Measurements from ENCODE around the gene MTX1. TPM values are rescaled to one million over a fixed set of nuclear protein-coding genes. Genes with fewer than 3 reads are reported as not detected.
"Not testable (repeated sequence)": the region's sequence is repeated elsewhere in the genome, so short reads cannot be mapped to it uniquely, and the experiment has no call there.

MTX1 gene
- total RNA-seq, 1 experiment from 2014 or later, result 49.5 TPM

DNA sequence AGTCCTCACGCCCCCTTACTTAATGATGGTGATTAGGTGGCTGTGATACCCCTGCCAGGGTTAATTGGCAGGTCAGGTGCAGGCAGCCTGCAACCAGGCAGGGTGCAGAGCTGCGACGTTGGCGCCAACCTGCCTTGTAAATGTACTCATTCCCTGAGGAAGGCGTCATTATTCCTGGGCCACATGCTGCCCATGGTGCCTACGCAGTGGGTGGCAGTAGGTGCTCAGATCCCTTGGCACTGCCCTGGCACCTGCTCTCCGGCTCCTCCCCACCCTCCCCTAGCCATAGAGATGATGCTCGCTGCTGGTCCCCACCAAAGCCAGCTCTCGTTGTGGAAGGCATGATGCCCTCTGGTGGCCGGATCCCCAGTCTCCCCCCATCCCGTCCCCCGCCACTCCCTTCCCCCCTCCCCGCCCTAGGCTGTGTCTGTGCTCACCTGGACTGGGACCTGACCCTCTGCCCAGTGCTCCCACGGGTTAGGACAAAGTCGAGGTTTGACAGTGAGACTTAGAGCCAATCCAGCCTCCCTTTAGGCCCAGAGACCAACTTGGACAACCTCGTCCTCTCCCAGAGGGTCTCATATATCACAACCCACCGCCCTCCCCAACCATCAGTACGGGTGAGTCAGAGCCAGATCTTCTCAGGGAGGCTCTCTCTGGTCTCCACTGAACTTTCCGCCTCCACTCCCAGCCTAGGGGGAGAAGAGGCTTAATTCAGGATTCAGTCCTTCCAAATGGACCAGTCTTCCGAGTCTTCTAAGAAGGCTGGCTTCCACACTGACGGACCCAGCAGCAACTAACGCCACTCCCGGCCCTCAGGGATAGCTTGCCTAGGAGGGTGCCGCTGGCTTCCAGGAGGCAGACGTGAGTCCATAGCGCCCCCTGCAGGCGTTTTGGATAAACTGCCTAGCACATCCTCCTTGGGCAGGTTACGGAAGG lies 41.1 kb upstream of the MTX1 start:
- no peaks in the 10 kb centered on the region for H3K27me3 ChIP-seq (ENCODE audit: low read length)
- peak overlapping the region; percentile 63 for H3K4me3 ChIP-seq (ENCODE audit: low read length)
- H3K4me1 ChIP-seq (ENCODE audit: low read length), result peaks cover 22% of the 10 kb centered on the region
- peak overlapping the region; percentile 64 for H3K9ac ChIP-seq (ENCODE audit: low read length)
- H3K9me2 ChIP-seq (replicated peaks; ENCODE audit: insufficient read depth, low read length), result no peaks in the 10 kb centered on the region
- H2AFZ ChIP-seq (ENCODE audit: low read length), result peak overlapping the region; percentile 77; the same call in 1 of the 2 replicates
- peaks cover 9% of the 10 kb centered on the region; the same call in 1 of the 2 replicates for H3K36me3 ChIP-seq (ENCODE audit: insufficient read depth, low read length)
- H4K20me1 ChIP-seq (ENCODE audit: insufficient read depth, low read depth, low read length), result no peaks in the 10 kb centered on the region
- no peaks in the 10 kb centered on the region for H3K9me3 ChIP-seq (ENCODE audit: low read length)
- peak; percentile 96 for DNase-seq
- no peak overlapping the region for H3K27ac ChIP-seq (ENCODE audit: low read length)
- peak overlapping the region; percentile 73 for H3K4me2 ChIP-seq (ENCODE audit: low read depth, low read length, poor library complexity, severe bottlenecking)
- H3K79me2 ChIP-seq (ENCODE audit: low read length), result peaks cover 12% of the 10 kb centered on the region

DNA sequence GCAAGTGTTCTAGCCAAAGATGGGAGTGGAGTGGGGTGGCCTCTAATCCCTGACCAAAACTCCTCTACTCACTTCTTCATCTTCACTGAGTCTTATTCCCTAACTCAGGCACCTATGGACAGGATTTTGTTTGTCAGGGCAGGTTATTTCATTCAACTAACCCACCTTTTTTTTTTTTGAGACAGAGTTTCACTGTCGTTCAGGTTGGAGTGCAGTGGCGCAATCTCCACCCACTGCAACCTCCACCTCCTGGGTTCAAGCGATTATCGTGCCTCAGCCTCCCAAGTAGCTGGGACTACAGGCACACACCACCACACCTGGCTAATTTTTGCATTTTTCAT lies 40.4 kb upstream of the MTX1 start:
- DNase-seq; H3K9me3 ChIP-seq (ENCODE audit: low read length); H3K27me3 ChIP-seq (ENCODE audit: low read length); H3K9me2 ChIP-seq (replicated peaks; ENCODE audit: insufficient read depth, low read length); H2AFZ ChIP-seq (ENCODE audit: low read length); H4K20me1 ChIP-seq (ENCODE audit: insufficient read depth, low read depth, low read length); H3K4me3 ChIP-seq (ENCODE audit: low read length); H3K27ac ChIP-seq (ENCODE audit: low read length); H3K9ac ChIP-seq (ENCODE audit: low read length); H3K36me3 ChIP-seq (ENCODE audit: insufficient read depth, low read length): not testable (repeated sequence)
- Histone ChIP-seq H3K4me1 (ENCODE audit: low read length) (peaks cover 22% of the 10 kb centered on the region), H3K4me2 (ENCODE audit: low read depth, low read length, poor library complexity, severe bottlenecking) (peak overlapping the region; percentile 73), H3K79me2 (ENCODE audit: low read length) (peaks cover 18% of the 10 kb centered on the region)

DNA sequence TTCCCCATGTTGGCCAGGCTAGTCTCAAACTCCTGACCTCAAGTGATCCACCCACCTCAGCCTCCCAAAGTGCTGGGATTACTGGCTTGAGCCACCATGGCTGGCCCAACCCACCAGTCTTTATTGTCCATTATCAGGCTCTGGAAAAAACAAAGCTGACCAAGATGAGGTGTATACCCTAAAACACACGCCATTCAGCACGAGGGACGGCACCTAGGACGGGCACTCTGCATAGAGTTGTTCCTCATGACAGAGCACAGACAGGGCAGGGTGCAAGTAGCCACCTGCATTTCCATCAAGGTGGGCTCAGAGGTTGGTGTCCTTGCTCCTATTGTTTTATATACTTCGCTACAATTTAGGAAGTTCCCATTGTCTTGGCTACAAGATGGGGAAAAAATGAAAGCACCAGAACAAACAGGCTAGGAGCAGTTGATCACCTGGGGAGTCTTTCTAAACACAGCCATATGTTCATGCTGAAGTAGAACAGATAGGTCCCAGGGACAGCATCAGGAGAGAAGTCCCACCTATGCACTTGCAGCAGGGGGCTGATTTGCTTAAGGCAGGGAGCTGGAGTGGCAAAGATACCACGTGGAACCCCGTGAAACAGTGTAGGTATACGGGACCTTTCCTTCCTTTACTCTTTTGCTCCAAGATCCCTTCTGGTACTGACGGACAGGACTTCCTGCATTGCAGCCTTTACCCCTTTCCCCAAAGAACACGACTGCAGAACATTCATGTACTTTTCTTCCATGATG lies 39.9 kb upstream of the MTX1 start:
- DNase-seq, result peak; percentile 40

DNA sequence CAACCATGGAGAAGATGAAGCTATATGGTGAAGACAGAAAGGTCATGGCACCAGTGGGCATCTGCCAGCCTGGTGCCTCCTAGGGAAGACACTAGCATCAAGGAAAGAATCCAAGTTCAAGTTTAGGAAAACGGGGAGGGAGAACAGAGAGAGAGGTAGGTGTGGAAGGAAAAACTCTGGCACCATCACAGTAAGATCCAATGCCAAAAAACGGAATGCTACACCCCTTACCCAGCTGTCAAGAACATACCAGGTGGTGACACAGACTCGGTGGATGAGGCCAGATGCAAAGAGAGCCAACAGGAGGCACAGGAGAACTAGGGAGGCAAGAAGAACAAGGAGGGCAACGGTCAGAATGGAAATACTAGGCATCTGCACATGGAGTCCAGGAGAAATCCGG lies 39.0 kb upstream of the MTX1 start:
- Histone ChIP-seq H3K36me3 (ENCODE audit: insufficient read depth, low read length) (peaks cover 9% of the 10 kb centered on the region; the same call in 1 of the 2 replicates), H3K27me3 (ENCODE audit: low read length) (no peaks in the 10 kb centered on the region), H3K4me3 (ENCODE audit: low read length) (no peak overlapping the region), H3K9me2 (replicated peaks; ENCODE audit: insufficient read depth, low read length) (no peaks in the 10 kb centered on the region), H3K9ac (ENCODE audit: low read length) (no peak overlapping the region), H3K79me2 (ENCODE audit: low read length) (peaks cover 24% of the 10 kb centered on the region), H3K4me1 (ENCODE audit: low read length) (peaks cover 33% of the 10 kb centered on the region), H2AFZ (ENCODE audit: low read length) (no peak overlapping the region), H4K20me1 (ENCODE audit: insufficient read depth, low read depth, low read length) (no peaks in the 10 kb centered on the region), H3K27ac (ENCODE audit: low read length) (no peak overlapping the region), H3K9me3 (ENCODE audit: low read length) (no peaks in the 10 kb centered on the region), H3K4me2 (ENCODE audit: low read depth, low read length, poor library complexity, severe bottlenecking) (no peak overlapping the region)
- DNase-seq, result peak; percentile 41

More for the DNA sequence above, 39.9 kb upstream of the MTX1 start:
- Histone ChIP-seq H2AFZ (ENCODE audit: low read length) (no peak overlapping the region), H3K36me3 (ENCODE audit: insufficient read depth, low read length) (peaks cover 9% of the 10 kb centered on the region; the same call in 1 of the 2 replicates), H3K4me3 (ENCODE audit: low read length) (no peak overlapping the region), H3K9me3 (ENCODE audit: low read length) (no peaks in the 10 kb centered on the region), H3K9me2 (replicated peaks; ENCODE audit: insufficient read depth, low read length) (no peaks in the 10 kb centered on the region), H4K20me1 (ENCODE audit: insufficient read depth, low read depth, low read length) (no peaks in the 10 kb centered on the region), H3K27me3 (ENCODE audit: low read length) (no peaks in the 10 kb centered on the region), H3K27ac (ENCODE audit: low read length) (no peak overlapping the region), H3K79me2 (ENCODE audit: low read length) (peaks cover 18% of the 10 kb centered on the region), H3K9ac (ENCODE audit: low read length) (no peak overlapping the region), H3K4me1 (ENCODE audit: low read length) (peaks cover 27% of the 10 kb centered on the region), H3K4me2 (ENCODE audit: low read depth, low read length, poor library complexity, severe bottlenecking) (no peak overlapping the region)

DNA sequence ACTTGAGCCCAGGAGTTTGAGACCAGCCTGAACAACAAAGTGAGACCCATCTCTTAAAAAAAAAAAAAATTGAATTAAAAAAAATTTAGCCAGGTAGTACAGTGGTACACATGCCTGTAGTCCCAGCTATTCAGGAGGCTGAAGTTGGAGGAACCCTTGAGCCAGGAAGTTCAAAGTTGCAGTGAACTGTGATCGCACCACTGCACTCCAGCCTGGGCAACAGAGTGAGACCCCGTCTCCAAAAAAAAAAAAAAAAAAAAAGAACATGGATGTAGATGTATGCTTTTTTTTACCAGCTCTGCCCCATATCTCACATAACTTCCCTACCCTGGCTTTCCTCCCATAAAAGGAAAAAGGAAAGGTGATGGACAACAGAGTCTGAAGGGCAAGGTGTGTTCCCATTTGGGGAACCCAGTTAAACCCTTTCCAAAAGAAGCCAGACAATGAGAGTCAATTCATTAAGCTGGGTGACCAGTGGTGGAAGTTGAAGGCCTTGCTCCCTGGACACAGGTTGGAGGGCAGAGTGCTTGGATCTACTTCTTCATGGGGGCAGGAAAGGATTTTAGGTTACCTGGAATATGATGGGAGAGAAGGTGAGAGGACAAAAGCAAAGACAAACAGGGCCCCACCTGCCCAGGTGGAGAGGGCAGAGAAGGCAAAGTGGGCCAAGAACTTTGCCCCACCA lies 38.3 kb upstream of the MTX1 start:
- Histone ChIP-seq H3K79me2 (ENCODE audit: low read length) (peaks cover 24% of the 10 kb centered on the region), H3K4me1 (ENCODE audit: low read length) (peaks cover 40% of the 10 kb centered on the region), H3K9ac (ENCODE audit: low read length) (no peak overlapping the region), H3K4me3 (ENCODE audit: low read length) (no peak overlapping the region), H3K4me2 (ENCODE audit: low read depth, low read length, poor library complexity, severe bottlenecking) (no peak overlapping the region), H3K36me3 (ENCODE audit: insufficient read depth, low read length) (peaks cover 9% of the 10 kb centered on the region; the same call in 1 of the 2 replicates), H4K20me1 (ENCODE audit: insufficient read depth, low read depth, low read length) (no peaks in the 10 kb centered on the region), H3K27me3 (ENCODE audit: low read length) (no peaks in the 10 kb centered on the region), H2AFZ (ENCODE audit: low read length) (no peak overlapping the region), H3K9me2 (replicated peaks; ENCODE audit: insufficient read depth, low read length) (no peaks in the 10 kb centered on the region), H3K9me3 (ENCODE audit: low read length) (no peaks in the 10 kb centered on the region), H3K27ac (ENCODE audit: low read length) (no peak overlapping the region)
- DNase-seq, result peak; percentile 36

DNA sequence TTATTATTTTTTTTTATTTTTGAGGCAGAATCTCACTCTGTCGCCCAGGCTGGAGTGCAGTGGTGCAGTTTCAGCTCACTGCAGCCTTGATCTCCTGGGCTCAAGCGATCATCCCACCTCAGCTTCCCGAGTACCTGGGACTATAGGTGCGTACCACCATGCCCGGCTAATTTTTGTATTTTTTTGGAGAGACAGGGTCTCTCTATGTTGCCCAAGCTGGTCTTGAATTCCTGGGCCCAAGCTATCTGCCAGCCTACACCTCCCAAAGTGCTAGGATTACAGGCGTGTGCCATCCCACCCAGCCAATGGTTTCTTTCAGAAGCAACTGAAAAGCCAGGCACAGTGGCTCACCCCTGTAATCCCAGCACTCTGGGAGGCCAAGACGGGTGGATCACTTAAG lies 37.7 kb upstream of the MTX1 start:
- DNase-seq, result no peak
- Histone ChIP-seq H3K9me2 (replicated peaks; ENCODE audit: insufficient read depth, low read length) (no peaks in the 10 kb centered on the region), H4K20me1 (ENCODE audit: insufficient read depth, low read depth, low read length) (no peaks in the 10 kb centered on the region), H3K4me2 (ENCODE audit: low read depth, low read length, poor library complexity, severe bottlenecking) (no peak overlapping the region), H3K9ac (ENCODE audit: low read length) (no peak overlapping the region), H3K9me3 (ENCODE audit: low read length) (no peaks in the 10 kb centered on the region), H3K4me3 (ENCODE audit: low read length) (no peak overlapping the region), H3K79me2 (ENCODE audit: low read length) (peaks cover 24% of the 10 kb centered on the region), H2AFZ (ENCODE audit: low read length) (no peak overlapping the region), H3K27ac (ENCODE audit: low read length) (no peak overlapping the region), H3K36me3 (ENCODE audit: insufficient read depth, low read length) (peaks cover 9% of the 10 kb centered on the region; the same call in 1 of the 2 replicates), H3K4me1 (ENCODE audit: low read length) (peaks cover 46% of the 10 kb centered on the region), H3K27me3 (ENCODE audit: low read length) (no peaks in the 10 kb centered on the region)

DNA sequence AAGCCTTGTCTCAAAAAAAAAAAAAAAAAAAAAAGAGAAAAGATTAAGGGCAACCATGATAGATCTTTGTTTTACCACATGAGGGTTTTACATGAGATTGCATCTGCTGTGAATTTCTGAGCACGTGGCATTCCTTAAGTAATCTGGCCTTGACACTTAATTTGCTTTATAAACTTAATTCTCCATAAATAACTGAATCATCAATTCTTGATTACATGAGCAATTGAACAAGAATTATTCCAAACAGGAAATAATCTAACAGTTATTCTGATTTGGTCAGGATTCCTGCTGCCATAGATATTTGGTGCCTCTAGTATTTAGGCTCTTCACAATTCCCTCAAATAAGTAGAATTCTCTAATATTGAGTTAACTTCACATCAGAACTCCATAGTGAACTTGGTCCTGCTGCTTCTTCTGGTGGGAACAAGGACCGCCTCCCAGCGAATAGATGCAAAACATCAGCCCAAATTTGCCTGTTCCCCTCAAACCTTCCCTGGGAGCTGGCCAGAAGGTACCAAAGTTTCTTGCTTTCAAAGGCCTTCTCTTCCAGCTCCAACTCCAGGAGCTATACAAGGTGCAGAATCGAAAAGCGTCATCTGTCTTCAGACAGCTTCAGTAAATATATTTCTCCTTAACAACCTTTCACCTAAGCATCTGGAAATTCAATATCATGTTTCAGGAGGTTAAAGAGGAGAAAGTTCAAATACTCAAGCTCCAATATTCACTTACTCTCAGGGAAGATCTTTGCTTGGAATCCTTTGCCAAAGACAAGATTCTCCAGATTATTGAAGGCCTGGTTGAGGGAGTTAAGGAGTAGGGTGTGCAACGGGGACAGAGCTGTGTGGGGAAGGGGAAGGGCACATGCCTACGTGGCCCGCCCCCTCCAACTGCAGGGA lies 36.4 kb upstream of the MTX1 start:
- Histone ChIP-seq H3K27me3 (ENCODE audit: low read length) (no peaks in the 10 kb centered on the region), H3K4me3 (ENCODE audit: low read length) (peak overlapping the region; percentile 77), H4K20me1 (ENCODE audit: insufficient read depth, low read depth, low read length) (no peaks in the 10 kb centered on the region), H3K9me3 (ENCODE audit: low read length) (no peaks in the 10 kb centered on the region), H3K36me3 (ENCODE audit: insufficient read depth, low read length) (peaks cover 12% of the 10 kb centered on the region; the same call in 1 of the 2 replicates), H2AFZ (ENCODE audit: low read length) (no peak overlapping the region), H3K27ac (ENCODE audit: low read length) (peak overlapping the region; percentile 85), H3K9me2 (replicated peaks; ENCODE audit: insufficient read depth, low read length) (no peaks in the 10 kb centered on the region), H3K4me2 (ENCODE audit: low read depth, low read length, poor library complexity, severe bottlenecking) (peak overlapping the region; percentile 97), H3K9ac (ENCODE audit: low read length) (peak overlapping the region; percentile 95), H3K4me1 (ENCODE audit: low read length) (peaks cover 54% of the 10 kb centered on the region), H3K79me2 (ENCODE audit: low read length) (peaks cover 24% of the 10 kb centered on the region)
- DNase-seq, result peak; percentile 41

Measured in Karpas-422 (cell line).